Natural killer cell (primary cell): ENCODE measurements around the gene SLC9A5. TPM values are rescaled to one million over a fixed set of nuclear protein-coding genes. Genes with fewer than 3 reads are reported as not detected.

Source experiments
- ATAC-seq, 3 donors: fragments of 150-1000 bp in 2 of 3; fragments of 200-7000 bp in 1 of 3; cut with Tn5 transposase; 1 replicate in 1 of 3; 2 replicates in 2 of 3; pipeline ENCODE4 v1.10.0; 2021; ENCODE audit warnings: mild to moderate bottlenecking in 2 of 3, moderate library complexity in 2 of 3
- DNase-seq, 2 donors: peaks; one replicate each; pipeline versions ENCODE4 v3.0.0 to v3.0.0-alpha.2; 2013 to 2021; ENCODE audit warnings: mixed read lengths in 1 of 2
- H3K27ac ChIP-seq: one replicate; pipeline ENCODE4 v1.5.1; 2013; ENCODE audit warnings: mild to moderate bottlenecking, low read length
- H3K27me3 ChIP-seq: one replicate; pipeline ENCODE4 v1.6.1; 2013; ENCODE audit warnings: low read length; ENCODE audit not compliant: control insufficient read depth, insufficient read depth
- H3K36me3 ChIP-seq: one replicate; pipeline ENCODE4 v1.6.1; 2013; ENCODE audit warnings: low read length; ENCODE audit not compliant: control insufficient read depth, insufficient read depth
- H3K4me1 ChIP-seq: one replicate; pipeline ENCODE4 v1.6.1; 2013; ENCODE audit warnings: low read length; ENCODE audit not compliant: control insufficient read depth, insufficient read depth
- H3K4me3 ChIP-seq: one replicate; pipeline ENCODE4 v1.5.1; 2013; ENCODE audit warnings: low read length
- H3K9me3 ChIP-seq: one replicate; pipeline ENCODE4 v1.6.1; 2013; ENCODE audit warnings: low read length; ENCODE audit not compliant: control insufficient read depth, insufficient read depth
- H3K27ac Mint-ChIP-seq, 2 donors: one replicate each; pipeline ENCODE4 v1.8.0; 2022; ENCODE audit warnings: mild to moderate bottlenecking in 2 of 2, mixed read lengths in 2 of 2, moderate library complexity in 1 of 2
- H3K27me3 Mint-ChIP-seq, 2 donors: one replicate each; pipeline ENCODE4 v1.8.0; 2022; ENCODE audit warnings: low read depth in 2 of 2, mixed read lengths in 2 of 2
- H3K36me3 Mint-ChIP-seq: one replicate; pipeline ENCODE4 v1.8.0; 2022; ENCODE audit warnings: mixed read lengths
- H3K4me1 Mint-ChIP-seq, 2 donors: one replicate each; pipeline ENCODE4 v1.8.0; 2022; ENCODE audit warnings: mixed read lengths in 2 of 2
- H3K4me3 Mint-ChIP-seq: one replicate; pipeline ENCODE4 v1.8.0; 2022; ENCODE audit warnings: mild to moderate bottlenecking, moderate library complexity, mixed read lengths
- H3K9me3 Mint-ChIP-seq, 2 donors: one replicate each; pipeline ENCODE4 v1.8.0; 2022; ENCODE audit warnings: mixed read lengths in 2 of 2
- CTCF ChIP-seq: fragments of 200-600 bp; IDR thresholded peaks from one replicate; pipeline ENCODE4 v1.8.0; 2022; ENCODE audit warnings: antibody characterized with exemption
- WGBS: methylation state at CpG from one replicate; pipeline ENCODE4 v1.1.7; 2013; ENCODE audit warnings: missing lambda C conversion rate; ENCODE audit not compliant: insufficient coverage; 5-methylcytosine and 5-hydroxymethylcytosine counted together
- intact Hi-C: fragments of 100-400 bp; cut with micrococcal nuclease; formaldehyde crosslinking; loops from one replicate; pipeline ENCODE4 v1.14.2; 2022
- total RNA-seq, 4 donors: library from RNA; stranded (reverse); fragments of 120-200 nt in 1 of 4; gene quantifications; one replicate each; pipeline versions ENCODE4 v1.2.3 to v1.2.4, GENCODE V29; 2013 to 2022

The SLC9A5 gene
- total RNA-seq, 3 donors from 2014 or later (not counting 1 experiment from before 2014, with no cell fraction given), result 1.2 to 2.6 (median 1.6) TPM

- WGBS, result 95% methylated on average over 8 of the region's 8 CpGs
- TF ChIP-seq CTCF, result no peak
- Mint-ChIP-seq H3K27me3 (no peaks in the 10 kb centered on the region), H3K4me1 (peaks cover 4 to 15% of the 10 kb centered on the region in 2 donors), H3K27ac (no peak overlapping the region), H3K9me3 (no peaks in the 10 kb centered on the region), H3K4me3 (no peak overlapping the region), H3K36me3 (no peaks in the 10 kb centered on the region)
- Histone ChIP-seq H3K4me3 (no peak overlapping the region), H3K27me3 (no peaks in the 10 kb centered on the region), H3K4me1 (no peaks in the 10 kb centered on the region), H3K36me3 (no peaks in the 10 kb centered on the region), H3K9me3 (no peaks in the 10 kb centered on the region), H3K27ac (no peak overlapping the region)
- DNase-seq (no peak), ATAC-seq (no peak)
- intact Hi-C loops, result no loop called here
Measured at GRCh38 chr16:67209565-67209964, 39.2 kb upstream of the SLC9A5 start.

GRCh38 chr16:67210069-67210937 lies 38.5 kb upstream of the SLC9A5 start:
- no peaks in the 10 kb centered on the region for H3K36me3 Mint-ChIP-seq
- H3K27ac ChIP-seq, result no peak overlapping the region
- no peaks in the 10 kb centered on the region for H3K36me3 ChIP-seq
- no peaks in the 10 kb centered on the region for H3K9me3 ChIP-seq
- DNase-seq, result no peak
- no peak for ATAC-seq
- no peak overlapping the region for H3K4me3 Mint-ChIP-seq
- TF ChIP-seq CTCF, result no peak
- H3K4me1 ChIP-seq, result no peaks in the 10 kb centered on the region
- no peak overlapping the region for H3K27ac Mint-ChIP-seq
- no peaks in the 10 kb centered on the region for H3K27me3 Mint-ChIP-seq
- WGBS, result 92% methylated on average over 25 of the region's 25 CpGs
- H3K4me1 Mint-ChIP-seq, result peaks cover 4 to 15% of the 10 kb centered on the region in 2 donors
- intact Hi-C loops, result no loop called here
- no peaks in the 10 kb centered on the region for H3K27me3 ChIP-seq
- no peaks in the 10 kb centered on the region for H3K9me3 Mint-ChIP-seq
- no peak overlapping the region for H3K4me3 ChIP-seq

- no peaks in the 10 kb centered on the region for H3K9me3 ChIP-seq
- no peak overlapping the region for H3K27ac Mint-ChIP-seq
- H3K4me3 Mint-ChIP-seq, result no peak overlapping the region
- no peaks in the 10 kb centered on the region for H3K4me1 ChIP-seq
- no peaks in the 10 kb centered on the region for H3K9me3 Mint-ChIP-seq
- H3K4me3 ChIP-seq, result no peak overlapping the region
- H3K27me3 Mint-ChIP-seq, result no peaks in the 10 kb centered on the region
- no peaks in the 10 kb centered on the region for H3K36me3 Mint-ChIP-seq
- ATAC-seq (no peak), DNase-seq (no peak)
- TF ChIP-seq CTCF, result no peak
- H3K27ac ChIP-seq, result no peak overlapping the region
- WGBS, result 89% methylated on average over 7 of the region's 7 CpGs
- intact Hi-C loops, result no loop called here
- H3K36me3 ChIP-seq, result no peaks in the 10 kb centered on the region
- H3K4me1 Mint-ChIP-seq, result peaks cover 0 to 8% of the 10 kb centered on the region in 2 donors
- no peaks in the 10 kb centered on the region for H3K27me3 ChIP-seq
Measured at GRCh38 chr16:67211674-67212073, 37.1 kb upstream of the SLC9A5 start.

- intact Hi-C loops, result no loop called here
- Histone ChIP-seq H3K27ac (no peak overlapping the region), H3K36me3 (no peaks in the 10 kb centered on the region), H3K27me3 (no peaks in the 10 kb centered on the region), H3K4me1 (no peaks in the 10 kb centered on the region), H3K9me3 (no peaks in the 10 kb centered on the region), H3K4me3 (no peak overlapping the region)
- TF ChIP-seq CTCF, result no peak
- H3K9me3 Mint-ChIP-seq, result no peaks in the 10 kb centered on the region
- no peak overlapping the region for H3K27ac Mint-ChIP-seq
- ATAC-seq, result no peak
- no peak overlapping the region for H3K4me3 Mint-ChIP-seq
- H3K27me3 Mint-ChIP-seq, result no peaks in the 10 kb centered on the region
- H3K4me1 Mint-ChIP-seq, result peaks cover 0 to 12% of the 10 kb centered on the region in 2 donors
- no peaks in the 10 kb centered on the region for H3K36me3 Mint-ChIP-seq
- DNase-seq, result no peak
Measured at GRCh38 chr16:67212766-67213165, 36.0 kb upstream of the SLC9A5 start.
